HCEC 1CT (cell line): ENCODE data around the gene ERBB2.

Experiments used
- DNase-seq: peaks from one replicate; pipeline ENCODE4 v3.0.0-alpha.2; 2017

The ERBB2 gene

GRCh38 chr17:39767147-39767546 lies 67.3 kb downstream of the ERBB2 start:
- DNase-seq, result no peak

DNA sequence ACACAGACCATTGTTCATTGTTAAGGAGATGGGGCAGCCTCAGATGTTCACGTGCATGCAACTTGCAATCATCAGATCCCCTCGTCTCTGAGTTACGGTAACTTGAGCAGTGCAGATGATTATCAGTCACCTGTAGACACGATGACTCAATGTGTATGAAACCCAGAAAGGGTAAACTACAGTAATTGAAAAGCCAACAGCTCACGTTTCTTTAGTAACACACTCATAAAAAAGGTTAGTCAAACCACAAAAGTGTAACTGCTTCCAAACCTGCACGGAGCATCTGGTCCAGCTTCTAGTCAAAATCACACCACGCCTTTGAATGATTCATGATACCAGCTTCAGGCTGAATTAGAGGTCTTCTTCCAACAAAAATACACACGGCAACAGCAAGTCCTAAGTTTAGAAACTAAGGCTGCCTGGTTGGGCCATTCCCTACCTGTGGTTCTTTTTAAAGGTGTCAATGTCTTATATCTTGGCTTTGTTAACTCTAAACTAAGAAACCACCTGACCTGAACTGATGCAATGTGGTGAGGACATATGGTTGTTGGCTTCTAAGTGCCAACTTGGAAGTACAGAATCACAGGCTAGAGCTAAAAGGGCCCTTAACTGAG lies 70.2 kb downstream of the ERBB2 start:
- no peak for DNase-seq

DNA sequence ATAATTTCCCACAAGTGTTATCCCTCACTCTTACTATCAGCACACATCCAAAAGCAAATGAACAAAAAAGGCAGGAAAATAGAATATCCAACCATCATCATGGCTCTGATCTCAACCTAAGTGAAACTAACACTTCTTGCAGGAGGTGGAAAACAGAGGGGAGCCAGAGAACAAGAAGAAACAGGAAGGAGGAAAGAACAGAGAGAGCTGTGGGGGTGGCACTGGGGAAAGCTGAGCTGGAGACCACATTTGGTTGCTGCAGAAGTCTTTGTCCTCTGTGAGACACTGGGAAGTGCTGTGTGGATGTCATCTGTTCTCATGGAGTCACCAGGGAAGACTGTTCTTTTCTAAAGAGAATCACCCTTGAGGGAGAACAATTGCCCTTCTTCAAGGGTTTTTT lies 72.6 kb downstream of the ERBB2 start:
- no peak for DNase-seq

- DNase-seq, result no peak
These were observed 73.4 kb downstream of the ERBB2 start for GRCh38 chr17:39772987-39773934.

GRCh38 chr17:39774047-39774446 lies 74.2 kb downstream of the ERBB2 start:
- no peak for DNase-seq

DNA sequence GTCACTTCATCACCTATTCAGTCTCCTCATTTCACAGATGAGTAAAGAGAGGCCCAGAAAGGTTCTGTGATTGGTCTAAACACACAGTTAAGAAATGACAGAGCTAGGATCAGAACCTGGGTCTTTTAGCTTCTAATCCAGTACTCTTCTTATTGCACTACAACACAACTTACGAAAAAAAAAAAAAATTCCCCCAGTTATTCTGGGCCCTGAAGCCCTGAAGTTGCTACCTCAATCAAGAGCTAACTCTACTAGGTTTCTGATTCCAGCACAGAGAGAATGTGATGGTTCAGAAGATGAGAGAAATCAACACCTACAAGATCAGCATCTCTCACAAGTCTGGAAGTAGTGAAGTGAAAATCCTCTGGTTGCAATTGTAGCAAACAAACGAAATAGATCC lies 75.2 kb downstream of the ERBB2 start:
- no peak for DNase-seq

- no peak for DNase-seq
These were observed 76.4 kb downstream of the ERBB2 start for GRCh38 chr17:39776252-39776651.

GRCh38 chr17:39777534-39778365 lies 77.9 kb downstream of the ERBB2 start:
- no peak for DNase-seq
